NCI-H1105 (cell line): Measurements from ENCODE around the gene UTP18.
"Not testable (repeated sequence)": the region's sequence is repeated elsewhere in the genome, so short reads cannot be mapped to it uniquely, and the experiment has no call there.

Experiments
- DNase-seq: peaks from one replicate; lab custom pipeline; 2025; lab: John Stamatoyannopoulos, UW

Gene UTP18

GRCh38 chr17:51259564-51260236 is 646 bp upstream of the UTP18 start, which contains the start of gene MBTD1:
TSS of gene MBTD1 (minus strand) at chr17:51260049. CDS start at chr17:51225161, 34,888 bp downstream.
- peak; percentile 89 for DNase-seq

GRCh38 chr17:51261024-51261963 is 948 bp downstream of the UTP18 start:
- DNase-seq = peak; percentile 74

- DNase-seq = no peak
Measured at GRCh38 chr17:51263006-51263405, 2.7 kb downstream of the UTP18 start.

- DNase-seq = not testable (repeated sequence)
Measured at GRCh38 chr17:51264466-51264865, 4.1 kb downstream of the UTP18 start.

- DNase-seq = no peak
Measured at GRCh38 chr17:51269991-51270390, 9.6 kb downstream of the UTP18 start.

- no peak for DNase-seq
Measured at GRCh38 chr17:51270636-51271035, 10.3 kb downstream of the UTP18 start.

- no peak for DNase-seq
Measured at GRCh38 chr17:51272812-51273211, 12.5 kb downstream of the UTP18 start.

GRCh38 chr17:51275381-51275780 is 15.0 kb downstream of the UTP18 start:
- no peak for DNase-seq

- DNase-seq = no peak
Measured at GRCh38 chr17:51279183-51279582, 18.8 kb downstream of the UTP18 start.

GRCh38 chr17:51287412-51287811 is 27.1 kb downstream of the UTP18 start:
- no peak for DNase-seq

GRCh38 chr17:51289696-51290111 is 29.4 kb downstream of the UTP18 start:
- no peak for DNase-seq

- not testable (repeated sequence) for DNase-seq
Measured at GRCh38 chr17:51294338-51294737, 34.0 kb downstream of the UTP18 start.

GRCh38 chr17:51298508-51299371 is 38.4 kb downstream of the UTP18 start:
- peak; percentile 11 for DNase-seq

- DNase-seq = no peak
Measured at GRCh38 chr17:51299859-51300258, 39.5 kb downstream of the UTP18 start.

GRCh38 chr17:51305182-51305581 is 44.8 kb downstream of the UTP18 start:
- DNase-seq = no peak

GRCh38 chr17:51312003-51312402 is 51.7 kb downstream of the UTP18 start:
- not testable (repeated sequence) for DNase-seq

- DNase-seq = no peak
Measured at GRCh38 chr17:51319186-51319585, 58.8 kb downstream of the UTP18 start.

- DNase-seq = no peak
Measured at GRCh38 chr17:51322390-51323029, 62.2 kb downstream of the UTP18 start.

- DNase-seq = no peak
Measured at GRCh38 chr17:51325471-51325870, 65.1 kb downstream of the UTP18 start.

GRCh38 chr17:51330861-51331503 is 70.6 kb downstream of the UTP18 start:
- not testable (repeated sequence) for DNase-seq

GRCh38 chr17:51335006-51335590 is 74.8 kb downstream of the UTP18 start:
- DNase-seq = no peak
